NT2/D1 (cell line): ENCODE data around the gene CHI3L2.

Experiments
- DNase-seq: peaks from one replicate; pipeline ENCODE4 v3.0.0-alpha.2; 2011; ENCODE audit warnings: low read depth, low spot score
- H3K27me3 ChIP-seq: 2 replicates; pipeline ENCODE4 v1.6.0; 2011; ENCODE audit warnings: mild to moderate bottlenecking; ENCODE audit not compliant: insufficient read length, insufficient read depth
- H3K36me3 ChIP-seq: 2 replicates; pipeline ENCODE4 v1.6.1; 2011; ENCODE audit warnings: mild to moderate bottlenecking, low read length, mixed read lengths; ENCODE audit not compliant: insufficient read depth, insufficient read length
- H3K4me1 ChIP-seq: 2 replicates; pipeline ENCODE4 v1.5.1; 2011; ENCODE audit not compliant: insufficient read depth, insufficient read length
- H3K4me3 ChIP-seq: 2 replicates; pipeline ENCODE4 v1.5.1; 2011; ENCODE audit warnings: low read depth; ENCODE audit not compliant: insufficient read length
- H3K9ac ChIP-seq: 2 replicates; pipeline ENCODE4 v1.6.0; 2011; ENCODE audit warnings: low read depth; ENCODE audit not compliant: insufficient read length
- H3K9me3 ChIP-seq: 2 replicates; pipeline ENCODE4 v1.5.1; 2011; ENCODE audit warnings: mild to moderate bottlenecking, low read length; ENCODE audit not compliant: insufficient read depth
- SUZ12 ChIP-seq: IDR thresholded peaks from 2 replicates; pipeline ENCODE4 v1.6.1; 2011; ENCODE audit not compliant: insufficient read length, insufficient read depth; ENCODE audit errors: extremely low read depth
- YY1 ChIP-seq: IDR thresholded peaks from 2 replicates; pipeline ENCODE4 v1.6.1; 2011; ENCODE audit not compliant: insufficient read length, insufficient read depth
- ZNF274 ChIP-seq: IDR thresholded peaks from 2 replicates; pipeline ENCODE4 v1.6.1; 2011; ENCODE audit warnings: mild to moderate bottlenecking, low read depth, low read length

The CHI3L2 gene

DNA sequence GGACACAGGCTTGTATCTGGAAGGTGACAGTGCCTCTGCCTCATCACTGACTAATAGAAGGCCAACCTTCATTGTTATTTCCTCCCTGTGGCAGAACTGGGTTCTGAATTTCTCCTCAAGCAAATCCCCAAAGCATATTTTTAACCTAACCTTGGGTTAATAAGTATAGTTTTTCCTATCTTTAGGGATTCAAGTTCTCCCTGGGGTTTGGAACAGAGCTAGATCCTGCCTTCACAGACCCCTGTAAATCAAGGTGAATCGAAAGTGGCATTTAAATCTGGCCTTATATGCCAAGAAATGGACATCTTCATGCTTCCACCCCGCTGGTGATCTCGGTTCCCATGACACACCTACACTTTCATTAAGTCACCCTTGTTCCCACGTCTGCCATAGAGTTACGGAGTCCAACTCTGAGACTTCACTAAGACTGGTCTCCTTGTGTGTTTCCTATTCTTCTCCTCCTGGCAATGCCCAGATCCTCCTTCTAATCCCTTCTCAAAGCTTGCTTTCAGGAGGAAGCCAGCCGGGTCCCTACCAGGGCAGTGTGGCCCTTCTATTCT is 4.3 kb upstream of the CHI3L2 start:
- TF ChIP-seq YY1 (no peak), SUZ12 (no peak), ZNF274 (no peak)
- Histone ChIP-seq H3K4me1 (peaks cover 9% of the 10 kb centered on the region), H3K27me3 (no peaks in the 10 kb centered on the region), H3K4me3 (no peak overlapping the region), H3K9ac (no peak overlapping the region), H3K9me3 (no peaks in the 10 kb centered on the region), H3K36me3 (no peaks in the 10 kb centered on the region)
- no peak for DNase-seq

DNA sequence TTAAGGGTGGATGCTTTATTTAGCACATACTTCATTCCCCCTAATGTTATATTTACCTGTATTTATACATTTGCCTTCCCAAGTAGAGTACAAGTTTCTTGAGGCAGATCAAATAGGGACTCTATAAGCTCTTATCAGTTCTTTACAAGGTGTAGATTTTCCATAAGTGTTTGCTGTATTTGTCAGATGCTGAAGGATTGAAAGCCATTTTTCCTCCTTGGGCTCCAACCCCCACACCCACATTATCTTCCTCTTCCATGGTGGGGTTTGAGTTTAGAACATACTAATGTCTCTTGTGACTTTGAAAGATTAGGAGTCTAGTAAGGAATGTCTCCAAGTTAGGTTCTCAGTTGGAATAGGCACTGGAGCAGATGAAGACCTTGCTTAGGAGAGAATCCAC is 2.4 kb upstream of the CHI3L2 start:
- no peak for DNase-seq
- Histone ChIP-seq H3K4me1 (peaks cover 9% of the 10 kb centered on the region), H3K27me3 (no peaks in the 10 kb centered on the region), H3K36me3 (no peaks in the 10 kb centered on the region), H3K9ac (no peak overlapping the region), H3K9me3 (no peaks in the 10 kb centered on the region), H3K4me3 (no peak overlapping the region)
- TF ChIP-seq SUZ12 = no peak
- TF ChIP-seq YY1 = no peak
- no peak for TF ChIP-seq ZNF274

DNA sequence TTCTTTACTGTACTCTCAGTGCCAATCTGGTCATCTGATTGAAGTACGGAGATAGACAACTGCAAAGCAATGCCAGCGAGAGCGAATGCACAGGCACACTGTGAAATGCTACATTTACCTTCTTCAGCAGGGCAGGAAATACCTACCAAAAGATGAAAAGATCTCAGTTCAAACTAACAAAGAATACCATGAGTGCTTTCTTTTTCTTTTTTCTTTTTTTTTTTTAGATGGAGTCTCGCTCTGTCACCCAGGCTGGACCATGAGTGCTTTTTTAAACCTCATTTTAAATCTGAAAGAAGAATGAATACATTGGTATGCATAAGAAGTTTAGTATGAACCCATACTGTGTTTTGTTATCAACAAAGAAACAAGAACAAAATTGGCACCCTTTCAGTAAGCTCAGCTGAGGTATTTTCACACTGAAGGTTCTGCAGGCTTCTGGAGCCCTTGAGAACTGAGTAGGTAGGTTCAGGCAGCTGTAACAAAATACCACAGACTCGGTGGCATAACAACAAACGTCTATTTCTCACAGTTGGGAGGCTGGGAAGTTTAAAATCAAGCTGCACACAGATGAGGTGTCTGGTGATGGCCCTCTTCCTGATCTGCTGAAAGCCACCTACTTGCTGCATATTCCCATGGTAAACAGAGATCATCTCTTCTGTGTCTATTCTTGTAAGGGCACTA is 1.7 kb upstream of the CHI3L2 start:
- H3K4me1 ChIP-seq = peaks cover 4% of the 10 kb centered on the region

DNA sequence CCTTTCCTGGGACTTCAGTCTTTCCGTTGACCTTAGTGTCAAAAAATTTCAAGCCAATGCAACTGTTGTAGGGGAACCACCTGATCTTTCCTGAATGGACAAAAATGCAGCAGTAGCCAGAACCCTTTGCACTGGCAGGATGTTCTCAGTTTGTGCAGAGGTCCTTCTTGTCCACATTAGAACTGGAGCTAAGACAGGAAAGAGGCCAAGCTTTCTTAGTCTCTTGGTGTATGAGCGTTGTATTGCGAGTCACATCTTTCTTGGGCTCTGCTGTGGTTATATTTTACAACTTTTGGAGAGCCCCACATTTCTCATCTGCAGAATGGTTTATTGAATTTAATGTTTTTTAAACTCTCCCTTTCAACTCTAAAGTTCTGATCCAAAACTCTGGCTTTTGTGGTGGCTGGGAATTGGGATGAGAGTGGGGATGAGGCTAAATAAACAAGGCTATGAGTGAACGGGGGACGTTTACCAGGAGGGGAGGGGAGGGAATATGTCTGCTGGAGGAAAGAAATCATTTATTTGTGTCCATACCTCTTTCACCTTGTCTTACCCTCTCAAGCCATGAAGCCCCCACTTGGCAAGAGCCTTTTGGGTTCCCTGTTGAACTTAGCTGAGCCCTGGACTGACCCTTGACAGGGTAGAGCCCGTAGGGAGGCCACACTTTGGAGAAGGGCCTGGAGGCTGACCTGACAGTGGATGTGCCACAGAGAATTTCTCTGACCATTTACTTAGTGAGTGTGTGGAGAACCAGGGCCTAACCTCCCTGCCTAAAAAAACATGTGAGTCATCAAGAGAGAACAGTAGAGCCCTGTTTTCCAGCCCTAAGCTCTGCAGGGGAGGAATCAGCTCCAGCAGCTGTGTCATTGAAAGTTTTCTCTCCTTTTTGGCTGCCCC is 586 bp downstream of the CHI3L2 start:
- no peaks in the 10 kb centered on the region for H3K4me1 ChIP-seq
- no peak overlapping the region for H3K9ac ChIP-seq
- no peak for DNase-seq

More for the DNA sequence above, 1.7 kb upstream of the CHI3L2 start:
- Histone ChIP-seq H3K36me3 (no peaks in the 10 kb centered on the region), H3K27me3 (no peaks in the 10 kb centered on the region), H3K4me3 (no peak overlapping the region), H3K9me3 (no peaks in the 10 kb centered on the region), H3K9ac (no peak overlapping the region)
- TF ChIP-seq ZNF274 = no peak
- TF ChIP-seq SUZ12 = no peak
- TF ChIP-seq YY1 = no peak
- no peak for DNase-seq

DNA sequence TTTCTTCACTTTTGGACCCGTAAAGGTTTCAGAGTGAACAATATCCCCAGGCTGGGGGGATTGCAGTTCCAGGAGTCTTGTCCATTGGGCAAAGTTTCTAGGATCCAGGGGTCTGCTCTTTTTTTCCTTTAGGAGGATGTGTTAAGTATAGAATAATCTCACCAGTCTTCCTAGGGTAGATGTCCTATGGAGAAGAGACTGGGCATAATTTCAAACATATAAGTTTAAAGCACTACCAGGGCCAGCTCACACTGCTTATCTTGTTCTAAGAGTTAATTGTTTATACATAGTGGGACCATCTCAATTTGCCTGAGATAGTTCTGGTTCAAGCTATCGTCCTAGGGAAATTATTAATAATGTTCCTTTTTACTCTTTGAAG is 1.2 kb downstream of the CHI3L2 start:
- TF ChIP-seq YY1 = no peak
- no peak for TF ChIP-seq ZNF274
- no peak for TF ChIP-seq SUZ12
- no peaks in the 10 kb centered on the region for H3K27me3 ChIP-seq
- DNase-seq = no peak
- no peak overlapping the region for H3K9ac ChIP-seq
- H3K4me1 ChIP-seq = no peaks in the 10 kb centered on the region
- H3K4me3 ChIP-seq = no peak overlapping the region
- peaks cover 12% of the 10 kb centered on the region; the same call in 1 of the 2 replicates for H3K9me3 ChIP-seq
- H3K36me3 ChIP-seq = no peaks in the 10 kb centered on the region

More for the DNA sequence above, 586 bp downstream of the CHI3L2 start:
- TF ChIP-seq SUZ12 (no peak), ZNF274 (no peak), YY1 (no peak)
- no peaks in the 10 kb centered on the region for H3K36me3 ChIP-seq
- H3K4me3 ChIP-seq = no peak overlapping the region
- H3K9me3 ChIP-seq = peaks cover 9% of the 10 kb centered on the region; the same call in 1 of the 2 replicates
- H3K27me3 ChIP-seq = no peaks in the 10 kb centered on the region

DNA sequence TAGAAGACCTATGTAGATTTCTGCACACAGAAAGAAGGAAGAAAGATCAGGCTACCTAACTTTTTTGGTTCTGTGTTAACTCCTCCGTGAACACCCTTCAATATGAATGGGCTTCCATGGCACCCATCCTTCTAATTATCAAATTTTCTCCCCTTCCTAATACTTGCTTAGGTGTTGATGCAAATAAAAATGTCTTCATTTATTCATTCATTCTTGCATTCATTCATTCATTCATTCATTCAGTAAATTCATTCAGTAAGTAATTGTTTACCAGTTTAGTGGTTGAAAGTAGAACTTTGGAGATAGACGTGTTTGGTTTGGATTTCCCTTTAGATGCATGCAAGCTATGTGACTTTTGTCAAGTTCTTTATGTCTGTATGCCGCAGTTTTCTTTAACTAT is 4.6 kb downstream of the CHI3L2 start:
- no peak for DNase-seq
- no peak for TF ChIP-seq YY1
- TF ChIP-seq ZNF274 = no peak
- no peak for TF ChIP-seq SUZ12
- no peaks in the 10 kb centered on the region for H3K4me1 ChIP-seq
- no peak overlapping the region for H3K4me3 ChIP-seq
- peaks cover 12% of the 10 kb centered on the region; the same call in 1 of the 2 replicates for H3K9me3 ChIP-seq
- H3K36me3 ChIP-seq = no peaks in the 10 kb centered on the region
- no peaks in the 10 kb centered on the region for H3K27me3 ChIP-seq
- H3K9ac ChIP-seq = no peak overlapping the region

DNA sequence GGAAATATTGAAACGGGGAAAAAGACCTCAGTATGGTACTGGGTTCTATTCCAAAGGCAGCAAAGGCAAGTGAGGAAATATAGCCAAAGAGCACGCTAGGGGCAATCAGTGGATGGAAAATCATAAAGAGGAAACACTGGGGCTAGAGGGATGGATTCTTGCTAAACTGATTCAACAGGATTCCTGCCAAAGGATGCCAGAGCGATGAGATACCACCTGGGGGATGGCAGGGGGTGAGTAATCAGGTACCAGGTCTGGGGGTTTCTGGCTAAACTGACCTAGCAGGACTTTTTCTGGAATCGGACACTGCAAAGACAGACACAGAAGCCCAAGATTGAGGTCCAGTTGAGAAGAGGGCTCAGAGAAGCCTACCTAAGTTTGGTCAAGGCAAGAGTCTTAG is 6.7 kb downstream of the CHI3L2 start:
- Histone ChIP-seq H3K9ac (no peak overlapping the region), H3K36me3 (no peaks in the 10 kb centered on the region), H3K4me1 (no peaks in the 10 kb centered on the region), H3K27me3 (no peaks in the 10 kb centered on the region), H3K9me3 (peaks cover 12% of the 10 kb centered on the region; the same call in 1 of the 2 replicates), H3K4me3 (no peak overlapping the region)
- no peak for DNase-seq
- TF ChIP-seq ZNF274 = no peak
- no peak for TF ChIP-seq SUZ12
